ENCODE measurements around the gene EIF5B.
"Not testable (repeated sequence)": the region's sequence is repeated elsewhere in the genome, so short reads cannot be mapped to it uniquely, and the experiment has no call there.

EIF5B gene

DNA sequence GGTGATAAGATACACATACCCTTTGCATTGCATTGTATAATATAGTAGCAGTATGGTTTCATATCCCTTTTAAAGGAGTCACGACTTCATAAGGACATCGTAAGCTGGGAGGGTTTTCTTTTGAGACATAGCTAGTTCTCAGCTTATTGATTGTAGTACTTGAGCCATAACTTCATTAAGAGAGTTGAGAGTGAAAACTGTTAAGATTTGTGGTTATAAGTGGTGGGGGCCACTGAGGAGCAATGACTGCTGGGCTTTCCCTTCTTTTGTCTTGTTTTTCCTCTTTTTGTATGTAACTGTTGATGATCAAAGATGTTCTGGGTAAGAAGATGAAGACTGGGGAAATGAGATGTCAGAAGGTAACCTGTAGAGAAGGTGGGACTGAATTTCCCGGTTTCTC lies 11.0 kb downstream of the EIF5B start:
- no peak overlapping the region for H3K4me3 ChIP-seq (ENCODE audit: low read depth, low read length)
- TF ChIP-seq, protein P1, sequence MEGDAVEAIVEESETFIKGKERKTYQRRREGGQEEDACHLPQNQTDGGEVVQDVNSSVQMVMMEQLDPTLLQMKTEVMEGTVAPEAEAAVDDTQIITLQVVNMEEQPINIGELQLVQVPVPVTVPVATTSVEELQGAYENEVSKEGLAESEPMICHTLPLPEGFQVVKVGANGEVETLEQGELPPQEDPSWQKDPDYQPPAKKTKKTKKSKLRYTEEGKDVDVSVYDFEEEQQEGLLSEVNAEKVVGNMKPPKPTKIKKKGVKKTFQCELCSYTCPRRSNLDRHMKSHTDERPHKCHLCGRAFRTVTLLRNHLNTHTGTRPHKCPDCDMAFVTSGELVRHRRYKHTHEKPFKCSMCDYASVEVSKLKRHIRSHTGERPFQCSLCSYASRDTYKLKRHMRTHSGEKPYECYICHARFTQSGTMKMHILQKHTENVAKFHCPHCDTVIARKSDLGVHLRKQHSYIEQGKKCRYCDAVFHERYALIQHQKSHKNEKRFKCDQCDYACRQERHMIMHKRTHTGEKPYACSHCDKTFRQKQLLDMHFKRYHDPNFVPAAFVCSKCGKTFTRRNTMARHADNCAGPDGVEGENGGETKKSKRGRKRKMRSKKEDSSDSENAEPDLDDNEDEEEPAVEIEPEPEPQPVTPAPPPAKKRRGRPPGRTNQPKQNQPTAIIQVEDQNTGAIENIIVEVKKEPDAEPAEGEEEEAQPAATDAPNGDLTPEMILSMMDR (IDR thresholded peaks at IDR 0.05; ENCODE audit: borderline replicate concordance, insufficient read depth, low read depth, low read length): no peak

DNA sequence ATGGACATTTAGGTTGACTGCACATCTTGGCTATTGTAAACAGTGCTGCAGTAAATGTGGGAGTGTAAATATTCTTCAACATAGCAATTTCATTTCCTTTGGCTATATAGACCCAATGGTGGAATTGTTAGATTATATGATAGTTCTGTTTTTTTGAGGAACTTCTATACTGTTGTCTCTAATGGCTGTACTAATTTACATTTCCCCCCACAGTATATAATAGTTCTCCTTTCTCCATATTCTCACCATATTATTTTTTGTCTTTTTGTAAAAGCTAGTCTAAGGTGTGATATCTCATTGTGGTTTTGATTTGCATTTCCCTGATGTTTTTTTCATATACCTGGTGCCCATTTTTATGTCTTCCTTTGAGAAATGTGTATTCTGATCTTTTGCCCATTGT lies 13.0 kb downstream of the EIF5B start:
- no peak overlapping the region for H3K4me3 ChIP-seq (ENCODE audit: low read depth, low read length)
- TF ChIP-seq, protein P1 (IDR thresholded peaks at IDR 0.05; ENCODE audit: borderline replicate concordance, insufficient read depth, low read depth, low read length): no peak

DNA sequence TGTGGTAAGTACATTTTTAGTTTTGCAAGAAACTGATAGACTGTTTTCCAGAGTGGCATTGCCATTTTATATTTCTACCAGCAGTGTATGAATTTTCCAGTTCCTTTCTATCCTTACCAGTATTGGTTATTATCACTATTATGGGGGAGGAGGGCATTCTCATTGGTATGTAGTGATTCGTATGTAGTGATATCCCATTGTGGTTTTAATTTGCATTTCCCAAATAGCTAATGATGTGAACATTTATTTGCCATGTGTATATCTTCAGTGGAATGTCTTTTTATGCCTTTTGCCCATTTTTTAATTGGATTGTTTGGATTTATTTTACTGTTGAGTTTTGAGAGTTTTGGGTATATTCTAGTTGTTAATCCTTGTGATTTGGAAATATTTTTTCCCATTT lies 16.9 kb downstream of the EIF5B start:
- TF ChIP-seq, protein P1 (IDR thresholded peaks at IDR 0.05; ENCODE audit: borderline replicate concordance, insufficient read depth, low read depth, low read length): no peak
- no peak overlapping the region for H3K4me3 ChIP-seq (ENCODE audit: low read depth, low read length)

DNA sequence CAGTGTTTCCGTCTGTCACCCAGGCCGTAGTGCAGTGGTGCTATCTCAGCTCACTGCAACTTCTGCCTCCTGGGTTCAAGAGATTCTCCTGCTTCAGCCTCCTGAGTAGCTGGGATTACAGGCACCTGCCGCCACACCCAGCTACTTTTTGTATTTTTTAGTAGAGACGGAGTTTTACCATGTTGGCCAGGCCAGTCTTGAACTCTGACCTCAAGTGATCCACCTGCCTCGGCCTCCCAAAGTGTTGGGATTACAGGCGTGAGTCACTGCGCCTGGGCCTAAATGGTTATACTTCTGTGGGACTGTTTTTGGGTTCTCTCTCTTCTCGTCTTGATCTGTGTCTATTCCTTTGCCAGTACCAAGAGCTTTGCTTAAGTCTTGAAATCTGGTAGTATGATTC lies 17.6 kb downstream of the EIF5B start:
- not testable (repeated sequence) for H3K4me3 ChIP-seq (ENCODE audit: low read depth, low read length)

GRCh38 chr2:99356853-99357252 lies 19.7 kb downstream of the EIF5B start:
- TF ChIP-seq, protein P1 (IDR thresholded peaks at IDR 0.05; ENCODE audit: borderline replicate concordance, insufficient read depth, low read depth, low read length): no peak
- H3K4me3 ChIP-seq (ENCODE audit: low read depth, low read length): no peak overlapping the region

- TF ChIP-seq, protein P1 (IDR thresholded peaks at IDR 0.05; ENCODE audit: borderline replicate concordance, insufficient read depth, low read depth, low read length): no peak
Measured at GRCh38 chr2:99365661-99366060, 28.5 kb downstream of the EIF5B start.

GRCh38 chr2:99368854-99369253 lies 31.7 kb downstream of the EIF5B start:
- H3K4me3 ChIP-seq (ENCODE audit: low read depth, low read length): not testable (repeated sequence)

More at GRCh38 chr2:99365661-99366060, 28.5 kb downstream of the EIF5B start:
- no peak overlapping the region for H3K4me3 ChIP-seq (ENCODE audit: low read depth, low read length)

- TF ChIP-seq, protein P1 (IDR thresholded peaks at IDR 0.05; ENCODE audit: borderline replicate concordance, insufficient read depth, low read depth, low read length): no peak
- H3K4me3 ChIP-seq (ENCODE audit: low read depth, low read length): no peak overlapping the region
Measured at GRCh38 chr2:99373144-99373543, 36.0 kb downstream of the EIF5B start.

Data from GM12875 (cell line).